COR-L47 (cell line): ENCODE results near the gene GSTT2B.
"Not testable (repeated sequence)": the region's sequence is repeated elsewhere in the genome, so short reads cannot be mapped to it uniquely, and the experiment has no call there.

Source experiments
- DNase-seq: peaks from one replicate; lab custom pipeline; 2025; lab: John Stamatoyannopoulos, UW

Gene GSTT2B

GRCh38 chr22:23961084-23961771 lies at the start of gene GSTT2B:
Gene GSTT2B (minus strand): TSS chr22:23961195. CDS start chr22:23961131, 64 bp downstream.
- not testable (repeated sequence) for DNase-seq

- no peak for DNase-seq
These were observed 49.0 kb upstream of the GSTT2B start for GRCh38 chr22:24010018-24010391.

GRCh38 chr22:24009227-24010017 lies 48.4 kb upstream of the GSTT2B start:
- no peak for DNase-seq

- DNase-seq = no peak
These were observed 47.6 kb upstream of the GSTT2B start for GRCh38 chr22:24008381-24009226.

GRCh38 chr22:24008022-24008283 lies 47.0 kb upstream of the GSTT2B start:
- DNase-seq = no peak

GRCh38 chr22:24007253-24008021 lies 46.4 kb upstream of the GSTT2B start:
- DNase-seq = no peak

- DNase-seq = no peak
These were observed 45.9 kb upstream of the GSTT2B start for GRCh38 chr22:24006914-24007214.

- no peak for DNase-seq
These were observed 45.4 kb upstream of the GSTT2B start for GRCh38 chr22:24006207-24006913.

GRCh38 chr22:24005201-24005600 lies 44.2 kb upstream of the GSTT2B start, which contains the start of gene GSTT4:
Gene GSTT4 (minus strand): TSS chr22:24005453. CDS start chr22:24005356, 97 bp downstream.
- no peak for DNase-seq

GRCh38 chr22:24003887-24004286 lies 42.9 kb upstream of the GSTT2B start:
- DNase-seq = no peak

- no peak for DNase-seq
These were observed 41.9 kb upstream of the GSTT2B start for GRCh38 chr22:24002851-24003250.

- DNase-seq = no peak
These were observed 41.3 kb upstream of the GSTT2B start for GRCh38 chr22:24002272-24002671.

GRCh38 chr22:24001314-24001713 lies 40.3 kb upstream of the GSTT2B start:
- no peak for DNase-seq

- not testable (repeated sequence) for DNase-seq
These were observed 38.8 kb upstream of the GSTT2B start for GRCh38 chr22:23999779-24000178.

GRCh38 chr22:23997092-23997491 lies 36.1 kb upstream of the GSTT2B start:
- no peak for DNase-seq

- DNase-seq = not testable (repeated sequence)
These were observed 32.7 kb upstream of the GSTT2B start for GRCh38 chr22:23993581-23994177.

- DNase-seq = not testable (repeated sequence)
These were observed 32.1 kb upstream of the GSTT2B start for GRCh38 chr22:23993080-23993479.

GRCh38 chr22:23989583-23990244 lies 28.7 kb upstream of the GSTT2B start:
- DNase-seq = not testable (repeated sequence)

GRCh38 chr22:23986538-23987178 lies 25.7 kb upstream of the GSTT2B start:
- not testable (repeated sequence) for DNase-seq

GRCh38 chr22:23986089-23986488 lies 25.1 kb upstream of the GSTT2B start:
- not testable (repeated sequence) for DNase-seq
